Heart left ventricle (tissue), 16 donors: Measurements from ENCODE around the gene CELF6. TPM values are rescaled to one million over a fixed set of nuclear protein-coding genes. Genes with fewer than 3 reads are reported as not detected.
A peak's percentile ranks its signal among the peaks of the same experiment; 100 is the strongest.

Experiments used
- ATAC-seq, 4 donors: fragments of 200-7000 bp; cut with Tn5 transposase; one replicate each; pipeline ENCODE4 v1.9.1; 2020 to 2022; ENCODE audit warnings: moderate library complexity in 4 of 4, mild to moderate bottlenecking in 3 of 4, moderate number of reproducible peaks in 1 of 4
- DNase-seq, 5 donors: peaks; one replicate each; pipeline ENCODE4 v3.0.0-alpha.2; 2020
- H3K27ac ChIP-seq, 12 donors: fragments of 200-600 bp; sonication (generic) in 4 of 12; one replicate each; pipeline versions ENCODE4 v1.5.0 to v1.8.0; 2016 to 2022; ENCODE audit warnings: mild to moderate bottlenecking in 2 of 12
- H3K27me3 ChIP-seq, 9 donors: fragments of 200-600 bp; sonication (generic) in 2 of 9; one replicate each; pipeline versions ENCODE4 v1.5.1 to v1.8.0; 2016 to 2022; ENCODE audit warnings: mild to moderate bottlenecking in 3 of 9
- H3K36me3 ChIP-seq, 9 donors: fragments of 200-600 bp; sonication (generic) in 2 of 9; one replicate each; pipeline versions ENCODE4 v1.5.0 to v1.8.0; 2018 to 2022; ENCODE audit warnings: mild to moderate bottlenecking in 2 of 9
- H3K4me1 ChIP-seq, 12 donors: fragments of 200-600 bp; sonication (generic) in 4 of 12; one replicate each; pipeline versions ENCODE4 v1.5.0 to v1.8.0; 2016 to 2022; ENCODE audit warnings: mild to moderate bottlenecking in 3 of 12
- H3K4me3 ChIP-seq, 12 donors: fragments of 200-600 bp; sonication (generic) in 4 of 12; one replicate each; pipeline versions ENCODE4 v1.5.0 to v1.8.0; 2017 to 2022; ENCODE audit warnings: mild to moderate bottlenecking in 9 of 12, moderate library complexity in 4 of 12
- H3K9me3 ChIP-seq, 12 donors: fragments of 200-600 bp; sonication (generic) in 4 of 12; one replicate each; pipeline versions ENCODE4 v1.5.0 to v1.8.0; 2016 to 2022; ENCODE audit warnings: mild to moderate bottlenecking in 1 of 12
- CTCF ChIP-seq, 12 donors: fragments of 200-600 bp; sonication (generic) in 4 of 12; IDR thresholded peaks; one replicate each; pipeline versions ENCODE4 v1.5.0 to v1.8.0; 2018 to 2022; ENCODE audit warnings: antibody characterized with exemption in 12 of 12, mild to moderate bottlenecking in 5 of 12
- POLR2A ChIP-seq, 2 donors: fragments of 450-650 bp; IDR thresholded peaks; one replicate each; pipeline ENCODE4 v1.6.1; 2017; ENCODE audit warnings: antibody characterized with exemption in 2 of 2, mild to moderate bottlenecking in 2 of 2, moderate library complexity in 2 of 2
- WGBS, 4 donors: extraction: QIAGEN DNeasy Blood & Tissue Kit in 2 of 4; methylation state at CpG; one replicate each; pipeline versions ENCODE4 v1.1.5 to v1.1.7; 2013 to 2018; 5-methylcytosine and 5-hydroxymethylcytosine counted together
- intact Hi-C, 10 donors: fragments of 100-400 bp; cut with DNase I; formaldehyde crosslinking; loops; one replicate each; pipeline versions ENCODE4 v1.11.1 to v1.14.2; 2022
- polyA plus RNA-seq, 2 donors: library from polyadenylated mRNA; stranded (reverse); fragments of 200-250 nt; gene quantifications; one replicate each; pipeline ENCODE4 v1.2.3, GENCODE V29; 2013
- total RNA-seq, 9 donors: library from RNA; depleted of rRNA in 2 of 9; stranded (reverse); fragments of >200 nt in 2 of 9; fragmentation: NEBNext Ultra II Directional in 3 of 9; extraction: Animal tissue kit (Norgen Biotek cat#: 25700) in 3 of 9; gene quantifications; one replicate each; pipeline versions ENCODE4 v1.1.0 to v1.2.4, GENCODE V29; 2016 to 2023
- donor health status: ischemic (EF 13 %, LVEDD 7.1; RV severe dilation, severe dysfunction).
- donor health status: healthy with polysubstance abuse.
- donor health status: DM: no; HTN: yes; CAD: no.
- donor health status: DM: no; HTN: no; CAD: no.
- donor health status: ischemic (EF 25% LVEDD 6.9; RV normal size, moderate dysfunction).
- donor health status: ischemic (EF 25% LVEDD 5.7; RV mildly dilated, moderate dysfunction).
- donor health status: healthy.
- donor health status: DM: yes; HTN: yes; CAD: no.
- donor health status: ischemic (EF 35%, LVEDD 5.7; RV mildly dilated, moderate dysfunction).
- donor health status: nonischemic (EF 11% LVEDD 7.7; RV severe dilation, severe dysfunction).
- donor health status: DM: yes; HTN: yes; CAD: no.
- donor health status: PGD.
- donor health status: ischemic (EF 29% LVEDD 5.4; RV normal size, mild dysfunction).
- donor health status: nonischemic (EF 23%, LVEDD 6.1; RV moderate dilation, normal function).

The CELF6 gene
- total and polyA plus RNA-seq, 11 donors = 0.31 to 1.4 (median 0.87) TPM

DNA sequence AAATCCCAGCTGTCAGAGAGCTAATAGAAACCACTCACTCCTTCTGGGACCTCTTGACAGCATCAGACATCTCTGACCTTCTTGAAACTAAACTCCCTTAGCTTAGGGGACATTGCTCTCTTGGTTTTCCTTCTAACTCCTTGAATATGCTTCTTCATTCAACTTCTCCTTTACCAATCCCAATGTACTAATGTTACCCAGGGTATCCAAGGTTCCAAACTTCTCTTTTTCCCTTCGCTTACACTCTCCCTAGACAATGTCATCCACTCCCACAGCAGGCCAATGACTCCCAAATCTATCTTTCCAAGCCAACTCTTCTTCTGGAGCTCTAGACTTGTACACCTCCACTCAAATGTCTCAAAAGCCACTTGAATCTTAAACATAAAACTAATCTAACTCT lies 41.2 kb upstream of the CELF6 start:
- Histone ChIP-seq H3K27me3 (no peaks in the 10 kb centered on the region), H3K4me3 (no peak overlapping the region), H3K9me3 (no peaks in the 10 kb centered on the region), H3K4me1 (peaks cover 0 to 54% (median 20%) of the 10 kb centered on the region in 12 donors), H3K27ac (no peak overlapping the region), H3K36me3 (peaks cover 0 to 25% (median 6%) of the 10 kb centered on the region in 9 donors)
- DNase-seq (no peak), ATAC-seq (no peak)
- intact Hi-C loops = no loop called here
- WGBS, 4 donors = 91 to 98% (median 95%) methylated on average over 1 of the region's 1 CpG
- TF ChIP-seq POLR2A (IDR thresholded peaks at IDR 0.05) = no peak

DNA sequence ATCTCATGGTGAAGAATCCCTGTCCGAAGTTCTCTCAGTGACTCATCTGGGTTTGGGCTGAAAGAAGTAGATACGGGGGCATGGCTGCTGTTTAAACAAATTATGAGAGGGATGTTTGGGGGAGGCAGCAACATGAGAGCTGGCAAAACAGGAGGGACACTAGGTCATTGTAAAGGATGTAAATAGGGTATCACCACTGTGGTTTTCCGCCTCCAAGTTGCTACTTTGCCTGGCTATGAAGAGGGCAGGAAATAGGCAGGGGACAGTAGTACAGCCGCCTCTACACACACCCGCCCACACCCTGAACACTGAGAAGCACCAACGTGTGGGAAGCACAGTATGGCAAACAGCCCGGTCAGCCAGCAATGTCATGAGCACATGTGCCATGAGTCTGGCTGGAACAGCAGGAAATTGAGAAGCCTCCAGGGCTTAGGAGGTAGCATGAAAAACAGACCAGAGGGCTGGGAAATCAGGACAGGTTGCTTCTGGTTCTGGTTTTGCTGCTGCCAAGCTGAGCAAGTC lies 38.8 kb upstream of the CELF6 start:
- ATAC-seq (peak; percentile 88 to 96 (median 90)), DNase-seq (peak; percentile 58 to 75 (median 66))
- WGBS, 4 donors = 35 to 63% (median 47%) methylated on average over 6 to 7 of the region's 7 CpGs
- Histone ChIP-seq H3K27ac (peak overlapping the region in 10 of 12 donors; percentile 11 to 74 (median 52)), H3K36me3 (peaks cover 0 to 50% (median 30%) of the 10 kb centered on the region in 9 donors), H3K27me3 (no peaks in the 10 kb centered on the region), H3K9me3 (no peaks in the 10 kb centered on the region), H3K4me3 (peak overlapping the region in 1 of 12 donors; percentile 10), H3K4me1 (peaks cover 0 to 52% (median 20%) of the 10 kb centered on the region in 12 donors)
- intact Hi-C loops = no loop called here
- no peak for TF ChIP-seq CTCF (IDR thresholded peaks at IDR 0.05)
- TF ChIP-seq POLR2A (IDR thresholded peaks at IDR 0.05) = no peak

GRCh38 chr15:72358121-72358520 lies 38.2 kb upstream of the CELF6 start:
- Histone ChIP-seq H3K4me3 (no peak overlapping the region), H3K9me3 (no peaks in the 10 kb centered on the region), H3K27ac (peak overlapping the region in 9 of 12 donors; percentile 12 to 64 (median 53)), H3K4me1 (peaks cover 0 to 52% (median 20%) of the 10 kb centered on the region in 12 donors), H3K36me3 (peaks cover 0 to 53% (median 36%) of the 10 kb centered on the region in 9 donors), H3K27me3 (no peaks in the 10 kb centered on the region)
- ATAC-seq (no peak), DNase-seq (no peak)
- intact Hi-C loops = no loop called here
- WGBS, 4 donors = 66 to 79% (median 76%) methylated on average over 3 of the region's 3 CpGs
- no peak for TF ChIP-seq POLR2A (IDR thresholded peaks at IDR 0.05)
- TF ChIP-seq CTCF (IDR thresholded peaks at IDR 0.05) = no peak

DNA sequence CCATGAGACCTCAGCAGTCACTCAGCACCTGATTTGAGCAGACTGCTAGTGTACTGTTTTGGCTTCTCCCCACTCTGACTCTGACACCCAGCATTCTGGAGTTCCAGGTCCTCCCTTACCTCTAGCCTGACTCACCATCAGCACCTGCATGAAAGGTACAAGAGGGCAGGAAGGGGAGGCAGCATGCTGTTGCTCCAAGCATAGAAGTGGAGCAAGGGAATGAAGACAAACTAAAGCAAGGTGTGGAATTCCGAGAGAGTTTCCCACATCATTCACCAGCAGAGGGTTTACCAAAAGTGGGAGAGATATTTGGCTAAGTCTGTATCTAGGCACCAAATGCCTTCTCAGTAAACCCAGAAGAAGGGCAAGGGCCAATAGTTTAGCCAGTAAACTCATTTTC lies 34.5 kb upstream of the CELF6 start:
- intact Hi-C loops = no loop called here
- DNase-seq (no peak), ATAC-seq (no peak)
- peaks cover 0 to 31% (median 17%) of the 10 kb centered on the region in 12 donors for H3K4me1 ChIP-seq
- WGBS, 4 donors = 73 to 94% (median 90%) methylated on average over 1 of the region's 1 CpG
- H3K4me3 ChIP-seq = no peak overlapping the region
- no peak for TF ChIP-seq POLR2A (IDR thresholded peaks at IDR 0.05)
- no peak for TF ChIP-seq CTCF (IDR thresholded peaks at IDR 0.05)
- H3K27me3 ChIP-seq = no peaks in the 10 kb centered on the region
- no peak overlapping the region for H3K27ac ChIP-seq
- no peaks in the 10 kb centered on the region for H3K9me3 ChIP-seq
- H3K36me3 ChIP-seq = peaks cover 0 to 78% (median 71%) of the 10 kb centered on the region in 9 donors

DNA sequence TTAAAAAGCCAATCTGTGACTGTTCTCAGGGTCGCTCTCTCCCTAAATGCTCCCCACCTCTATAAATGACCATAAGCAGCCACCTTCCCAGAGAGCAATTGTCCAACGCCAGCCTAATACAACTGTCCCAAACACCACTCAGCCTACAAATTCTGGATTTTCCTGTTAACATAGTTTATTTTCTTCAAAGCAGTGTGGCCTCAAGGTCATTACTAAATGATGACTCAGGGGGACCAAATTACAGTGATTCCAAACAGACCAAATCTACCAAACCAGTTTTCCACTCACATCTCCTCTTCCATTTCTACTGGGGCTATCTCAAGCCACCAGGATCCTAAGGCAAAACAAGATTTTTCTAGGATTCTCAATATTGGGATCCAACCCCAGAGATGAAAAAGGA lies 33.3 kb upstream of the CELF6 start:
- no peaks in the 10 kb centered on the region for H3K27me3 ChIP-seq
- H3K9me3 ChIP-seq = no peaks in the 10 kb centered on the region
- 95 to 100% (median 97%) methylated on average over 2 of the region's 2 CpGs for WGBS, 4 donors
- no peak overlapping the region for H3K27ac ChIP-seq
- H3K4me1 ChIP-seq = peaks cover 0 to 18% (median 7%) of the 10 kb centered on the region in 12 donors
- no peak overlapping the region for H3K4me3 ChIP-seq
- DNase-seq (no peak), ATAC-seq (no peak)
- no peak for TF ChIP-seq CTCF (IDR thresholded peaks at IDR 0.05)
- no peak for TF ChIP-seq POLR2A (IDR thresholded peaks at IDR 0.05)
- H3K36me3 ChIP-seq = peaks cover 0 to 90% (median 84%) of the 10 kb centered on the region in 9 donors
- intact Hi-C loops = no loop called here
